ENCODE results near the gene PRR12.

Gene PRR12

DNA sequence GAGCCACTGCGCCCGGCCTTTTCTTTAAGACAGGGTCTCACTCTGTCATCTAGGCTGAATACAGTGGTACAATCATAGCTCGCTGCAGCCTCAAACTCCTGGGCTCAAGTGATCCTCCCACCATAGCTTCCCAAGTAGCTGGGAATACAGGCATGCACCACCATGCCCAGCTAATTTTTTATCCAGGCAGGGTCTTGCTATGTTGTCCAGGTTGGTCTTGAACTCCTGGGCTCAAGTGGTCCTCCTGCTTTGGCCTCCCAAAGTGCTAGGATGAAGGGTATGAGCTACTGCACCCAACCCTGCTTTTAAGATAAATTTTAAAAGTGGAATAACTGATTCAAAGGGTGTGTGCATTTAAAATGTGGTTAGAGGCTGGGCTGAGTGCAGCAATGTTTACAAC is 24.7 kb upstream of the PRR12 start:
- DNase-seq (ENCODE audit: insufficient read length, low spot score): no peak
- TF ChIP-seq, protein P1, sequence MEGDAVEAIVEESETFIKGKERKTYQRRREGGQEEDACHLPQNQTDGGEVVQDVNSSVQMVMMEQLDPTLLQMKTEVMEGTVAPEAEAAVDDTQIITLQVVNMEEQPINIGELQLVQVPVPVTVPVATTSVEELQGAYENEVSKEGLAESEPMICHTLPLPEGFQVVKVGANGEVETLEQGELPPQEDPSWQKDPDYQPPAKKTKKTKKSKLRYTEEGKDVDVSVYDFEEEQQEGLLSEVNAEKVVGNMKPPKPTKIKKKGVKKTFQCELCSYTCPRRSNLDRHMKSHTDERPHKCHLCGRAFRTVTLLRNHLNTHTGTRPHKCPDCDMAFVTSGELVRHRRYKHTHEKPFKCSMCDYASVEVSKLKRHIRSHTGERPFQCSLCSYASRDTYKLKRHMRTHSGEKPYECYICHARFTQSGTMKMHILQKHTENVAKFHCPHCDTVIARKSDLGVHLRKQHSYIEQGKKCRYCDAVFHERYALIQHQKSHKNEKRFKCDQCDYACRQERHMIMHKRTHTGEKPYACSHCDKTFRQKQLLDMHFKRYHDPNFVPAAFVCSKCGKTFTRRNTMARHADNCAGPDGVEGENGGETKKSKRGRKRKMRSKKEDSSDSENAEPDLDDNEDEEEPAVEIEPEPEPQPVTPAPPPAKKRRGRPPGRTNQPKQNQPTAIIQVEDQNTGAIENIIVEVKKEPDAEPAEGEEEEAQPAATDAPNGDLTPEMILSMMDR (IDR thresholded peaks at IDR 0.05; ENCODE audit: insufficient read depth, missing control alignments): no peak
- FAIRE-seq: no peak

DNA sequence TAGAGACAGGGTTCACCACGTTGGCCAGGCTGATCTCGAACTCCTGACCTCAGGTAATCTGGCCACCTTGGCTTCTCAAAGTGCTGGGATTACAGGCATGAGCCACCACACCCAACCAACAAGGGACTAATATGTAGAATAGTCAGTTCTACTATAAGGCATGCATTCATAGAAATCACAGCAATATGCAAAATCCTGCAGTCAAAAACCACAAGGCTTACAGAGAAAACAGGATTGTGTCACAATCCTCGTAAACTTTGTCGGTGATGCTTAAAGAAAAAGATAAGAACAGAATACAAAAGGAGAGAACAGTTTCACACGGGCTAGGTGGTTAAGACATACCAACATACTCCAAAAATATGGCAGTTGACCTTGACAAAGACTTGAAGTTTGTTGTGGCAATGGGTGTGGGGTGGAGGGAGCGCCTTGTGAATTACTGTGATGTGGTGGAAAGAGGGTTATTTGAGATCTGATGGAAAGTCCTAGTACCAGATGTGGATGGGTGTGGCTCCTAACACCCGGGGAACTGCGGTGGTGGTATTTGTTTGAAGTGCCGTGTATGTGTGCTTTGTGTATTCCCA is 23.0 kb upstream of the PRR12 start:
- FAIRE-seq (no peak), DNase-seq (ENCODE audit: insufficient read length, low spot score) (no peak)
- TF ChIP-seq, protein P1 (IDR thresholded peaks at IDR 0.05; ENCODE audit: insufficient read depth, missing control alignments): no peak

DNA sequence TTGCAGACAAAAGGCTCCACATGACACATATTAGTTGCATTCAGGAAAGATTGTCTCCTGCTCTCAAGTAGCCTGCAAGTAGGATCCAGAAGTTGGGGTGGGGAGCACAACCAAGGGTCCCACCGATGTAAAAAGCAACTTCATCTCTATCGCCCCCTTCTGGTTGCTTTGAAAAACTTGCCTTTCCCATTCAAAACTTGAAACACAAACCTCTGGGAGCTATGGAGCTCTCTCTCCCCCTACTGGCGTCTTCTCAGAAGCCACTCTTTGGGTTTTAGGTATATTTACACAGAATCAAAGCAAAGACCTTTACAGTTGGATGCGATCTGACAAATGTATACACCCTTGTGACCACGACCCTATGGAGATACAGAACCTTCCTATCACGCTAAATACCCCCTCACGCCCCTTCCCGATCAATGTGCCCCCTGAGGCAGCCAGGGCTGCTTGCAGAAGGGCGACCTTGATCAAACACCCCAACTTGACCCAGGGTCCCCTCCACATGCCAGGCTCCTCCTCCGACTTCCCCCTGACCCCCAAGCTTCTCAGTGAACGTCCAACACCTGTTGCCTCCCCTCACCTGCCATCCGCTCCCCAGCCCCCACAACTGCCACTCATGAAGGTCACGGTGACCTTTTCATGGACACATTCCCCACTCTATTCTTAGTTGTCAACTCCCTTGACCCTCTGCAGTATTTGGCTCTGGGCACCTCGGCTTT is 20.7 kb upstream of the PRR12 start:
- FAIRE-seq (no peak), DNase-seq (ENCODE audit: insufficient read length, low spot score) (peak; percentile 77)
- TF ChIP-seq, protein P1 (IDR thresholded peaks at IDR 0.05; ENCODE audit: insufficient read depth, missing control alignments): peak; percentile 96

DNA sequence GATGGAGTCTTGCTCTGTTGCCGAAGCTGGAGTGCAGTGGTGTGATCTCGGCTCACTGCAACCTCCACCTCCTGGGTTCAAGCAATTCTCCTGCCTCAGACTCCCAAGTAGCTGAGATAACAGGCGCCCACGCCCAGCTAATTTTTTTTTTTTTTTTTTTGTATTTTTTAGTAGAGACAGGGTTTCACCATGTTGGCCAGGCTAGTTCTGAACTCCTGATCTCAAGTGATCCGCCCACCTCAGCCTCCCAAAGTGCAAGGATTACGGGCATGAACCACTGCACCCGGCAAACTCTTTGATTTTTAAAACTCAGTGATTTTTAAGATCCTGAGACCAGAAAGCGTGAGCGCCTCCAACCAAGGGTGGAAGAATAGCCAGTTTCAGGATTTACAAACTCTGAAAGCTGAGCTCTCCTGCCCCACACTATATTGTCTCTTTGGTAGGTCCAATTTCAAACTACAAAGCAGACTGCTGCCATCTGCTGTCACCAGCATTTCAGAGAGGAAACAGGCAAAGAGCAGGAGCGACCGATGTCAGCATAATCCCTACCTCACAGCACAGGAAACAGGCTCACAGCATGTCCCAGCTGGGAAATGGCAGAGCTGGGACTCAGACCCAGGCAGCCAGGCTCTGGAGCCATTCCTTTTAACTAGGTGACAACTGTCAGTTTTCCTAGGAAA is 19.8 kb upstream of the PRR12 start:
- TF ChIP-seq, protein P1 (IDR thresholded peaks at IDR 0.05; ENCODE audit: insufficient read depth, missing control alignments): peak; percentile 51
- FAIRE-seq: no peak
- no peak for DNase-seq (ENCODE audit: insufficient read length, low spot score)

- TF ChIP-seq, protein P1 (IDR thresholded peaks at IDR 0.05; ENCODE audit: insufficient read depth, missing control alignments): no peak
- DNase-seq (ENCODE audit: insufficient read length, low spot score) (no peak), FAIRE-seq (no peak)
These were observed 18.0 kb upstream of the PRR12 start for GRCh38 chr19:49573009-49573408.

GRCh38 chr19:49573425-49573824 is 17.6 kb upstream of the PRR12 start:
- DNase-seq (ENCODE audit: insufficient read length, low spot score) (no peak), FAIRE-seq (no peak)
- TF ChIP-seq, protein P1 (IDR thresholded peaks at IDR 0.05; ENCODE audit: insufficient read depth, missing control alignments): no peak

Measured in D721Med (cell line).